ENCODE results near the gene VAT1. TPM values are rescaled to one million over a fixed set of nuclear protein-coding genes. Genes with fewer than 3 reads are reported as not detected.
A peak's percentile ranks its signal among the peaks of the same experiment; 100 is the strongest.

VAT1 gene
- total and polyA plus RNA-seq, 2 of the 13 experiments (the other 11 are each of a cell fraction or from before 2014, with no cell fraction given) = 143 to 205 TPM

DNA sequence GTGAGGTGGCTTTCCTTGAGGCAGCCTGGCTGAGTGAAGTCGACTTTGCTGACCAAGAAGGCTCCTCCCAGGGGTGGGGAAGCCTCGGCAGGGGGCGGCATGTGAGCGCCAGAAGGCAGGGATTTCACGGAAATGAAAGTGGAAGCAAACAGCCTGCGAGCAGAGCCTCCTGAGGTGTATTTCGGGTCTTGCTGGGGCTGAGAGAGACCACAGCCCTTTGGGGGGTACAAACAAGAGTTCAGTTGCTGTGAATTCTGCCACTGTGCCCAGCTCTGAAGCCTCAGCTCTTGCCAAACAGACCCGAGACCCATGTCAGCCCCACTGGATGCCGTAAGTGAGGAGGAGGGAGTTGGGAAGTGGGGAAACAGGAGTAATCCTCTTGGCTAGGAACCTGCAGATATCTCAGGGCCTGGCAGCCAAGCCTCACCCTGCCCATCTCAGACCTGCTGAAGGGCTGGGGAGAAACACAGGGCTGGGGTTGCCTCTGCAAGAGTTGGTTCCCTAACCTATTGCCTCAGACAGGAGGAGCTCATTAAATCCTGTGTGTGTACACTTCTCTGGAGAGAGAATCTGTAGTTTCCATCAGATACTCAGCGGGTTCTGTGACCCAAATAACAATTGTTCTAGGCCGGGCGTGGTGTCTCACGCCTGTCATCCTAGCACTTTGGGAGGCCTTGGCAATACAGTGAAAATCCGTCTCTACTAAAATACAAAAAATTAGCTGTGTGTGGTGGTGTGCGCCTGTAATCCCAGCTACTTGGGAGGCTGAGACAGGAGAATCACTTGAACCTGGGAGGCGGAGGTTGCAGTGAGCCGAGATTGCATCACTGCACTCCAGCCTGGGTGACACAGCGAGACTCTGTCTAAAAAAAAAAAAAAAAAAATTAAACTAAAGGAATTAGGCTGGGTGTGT lies 15.3 kb downstream of the VAT1 start, which contains the start of gene IFI35:
Gene IFI35, plus strand, starts transcription at position 146 of the 913 bp plus-strand sequence. Its CDS starts 164 bp downstream, at position 310.
- Histone ChIP-seq H4K20me1 (ENCODE audit: insufficient read depth, low read length) (peaks cover 4% of the 10 kb centered on the region; the same call in 1 of the 2 replicates), H3K9ac (ENCODE audit: insufficient read depth, low read depth, low read length) (peak within 1 kb of the TSS; percentile 92), H2AFZ (ENCODE audit: low read length) (peak within 1 kb of the TSS; percentile 75), H3K27me3 (ENCODE audit: control insufficient read depth in 1 of 2, insufficient read depth in 2 of 2, low read length in 2 of 2) (no peaks in the 10 kb centered on the region; a peak in 1 of 5 replicates), H3K36me3 (replicated peaks in 1 of 2; ENCODE audit: control insufficient read depth in 1 of 2, insufficient read depth in 2 of 2, low read length in 2 of 2) (peaks cover 5 to 15% of the 10 kb centered on the region in 2 experiments), H3K4me2 (ENCODE audit: low read depth, low read length) (peak within 1 kb of the TSS; percentile 92), H3K4me3 (replicated peaks in 1 of 3; ENCODE audit: insufficient read depth in 1 of 3, low read depth in 2 of 3, low read length in 3 of 3) (peak within 1 kb of the TSS; percentile 71 to 92 (median 88)), H3K27ac (ENCODE audit: extremely low read length, insufficient read depth, low read length) (peak within 1 kb of the TSS; percentile 92), H3K4me1 (ENCODE audit: insufficient read depth, low read length) (peaks cover 81% of the 10 kb centered on the region), H3K9me3 (ENCODE audit: low read length) (no peaks in the 10 kb centered on the region), H3K79me2 (ENCODE audit: insufficient read depth, low read length) (peaks cover 7% of the 10 kb centered on the region)
- in situ Hi-C loops (cut with HindIII; ENCODE audit: extremely low pct_ligation_motif_present, low pct_unique_long_range_greater_than_20kb) (no loop called here), intact Hi-C loops (cut with micrococcal nuclease; ENCODE audit: unreplicated experiment) (loop anchor here (5.0 kb wide), 1 partner anchor 165 kb away; the partner anchor contains the start of gene NBR1)
- FAIRE-seq = peak; percentile 59
- DNase-seq (ENCODE audit: low spot score) = peak; percentile 83
- peak; percentile 78 for ATAC-seq
- TSS peak; percentile 44 for BruUV-seq (replicated peaks)
- ChIA-PET POLR2A (interaction anchor here (0.6 to 8.3 kb wide), 10 partner anchors 9 to 221 kb away, joined by 3 to 162 read pairs (median 4); partner anchors contain the start of genes NBR1, RPL27, TMEM106A and VAT1), CTCF (ENCODE audit: low intra/inter-chr PET ratio, low total read pairs) (no interaction called here)
- WGBS (ENCODE audit: low lambda C conversion rate) = 16% methylated on average over 18 of the region's 18 CpGs
- TF ChIP-seq NCOA2 (CRISPR knock-in tag; IDR thresholded peaks at IDR 0.05) (0 out of 2 replicates have a peak, but pooled peaks have one; percentile 21), ZNF672 (CRISPR knock-in tag; IDR thresholded peaks at IDR 0.05) (no peak), NKX3-1 (CRISPR knock-in tag; IDR thresholded peaks at IDR 0.05) (no peak), ZNF7 (CRISPR knock-in tag; IDR thresholded peaks at IDR 0.05) (no peak), SIX1 (CRISPR knock-in tag; IDR thresholded peaks at IDR 0.05; ENCODE audit: borderline replicate concordance) (0 out of 2 replicates have a peak, but pooled peaks have one; percentile 13), ZNF432 (CRISPR knock-in tag; IDR thresholded peaks at IDR 0.05; ENCODE audit: borderline replicate concordance) (no peak), MXD3 (CRISPR knock-in tag; IDR thresholded peaks at IDR 0.05) (peak; percentile 52), DNMT1 (CRISPR knock-in tag; IDR thresholded peaks at IDR 0.05) (0 out of 2 replicates have a peak, but pooled peaks have one; percentile 60), EHMT2 (IDR thresholded peaks at IDR 0.05; ENCODE audit: borderline replicate concordance, low read depth, low read length) (no peak), ZNF713 (CRISPR knock-in tag; IDR thresholded peaks at IDR 0.05) (no peak), NRL (CRISPR knock-in tag; IDR thresholded peaks at IDR 0.05; ENCODE audit: borderline replicate concordance) (peak; percentile 85), CHD4 (IDR thresholded peaks at IDR 0.05; ENCODE audit: borderline replicate concordance, low read length) (no peak; the same call in 1 of the 2 replicates)
- TF ChIP-seq, protein P1, sequence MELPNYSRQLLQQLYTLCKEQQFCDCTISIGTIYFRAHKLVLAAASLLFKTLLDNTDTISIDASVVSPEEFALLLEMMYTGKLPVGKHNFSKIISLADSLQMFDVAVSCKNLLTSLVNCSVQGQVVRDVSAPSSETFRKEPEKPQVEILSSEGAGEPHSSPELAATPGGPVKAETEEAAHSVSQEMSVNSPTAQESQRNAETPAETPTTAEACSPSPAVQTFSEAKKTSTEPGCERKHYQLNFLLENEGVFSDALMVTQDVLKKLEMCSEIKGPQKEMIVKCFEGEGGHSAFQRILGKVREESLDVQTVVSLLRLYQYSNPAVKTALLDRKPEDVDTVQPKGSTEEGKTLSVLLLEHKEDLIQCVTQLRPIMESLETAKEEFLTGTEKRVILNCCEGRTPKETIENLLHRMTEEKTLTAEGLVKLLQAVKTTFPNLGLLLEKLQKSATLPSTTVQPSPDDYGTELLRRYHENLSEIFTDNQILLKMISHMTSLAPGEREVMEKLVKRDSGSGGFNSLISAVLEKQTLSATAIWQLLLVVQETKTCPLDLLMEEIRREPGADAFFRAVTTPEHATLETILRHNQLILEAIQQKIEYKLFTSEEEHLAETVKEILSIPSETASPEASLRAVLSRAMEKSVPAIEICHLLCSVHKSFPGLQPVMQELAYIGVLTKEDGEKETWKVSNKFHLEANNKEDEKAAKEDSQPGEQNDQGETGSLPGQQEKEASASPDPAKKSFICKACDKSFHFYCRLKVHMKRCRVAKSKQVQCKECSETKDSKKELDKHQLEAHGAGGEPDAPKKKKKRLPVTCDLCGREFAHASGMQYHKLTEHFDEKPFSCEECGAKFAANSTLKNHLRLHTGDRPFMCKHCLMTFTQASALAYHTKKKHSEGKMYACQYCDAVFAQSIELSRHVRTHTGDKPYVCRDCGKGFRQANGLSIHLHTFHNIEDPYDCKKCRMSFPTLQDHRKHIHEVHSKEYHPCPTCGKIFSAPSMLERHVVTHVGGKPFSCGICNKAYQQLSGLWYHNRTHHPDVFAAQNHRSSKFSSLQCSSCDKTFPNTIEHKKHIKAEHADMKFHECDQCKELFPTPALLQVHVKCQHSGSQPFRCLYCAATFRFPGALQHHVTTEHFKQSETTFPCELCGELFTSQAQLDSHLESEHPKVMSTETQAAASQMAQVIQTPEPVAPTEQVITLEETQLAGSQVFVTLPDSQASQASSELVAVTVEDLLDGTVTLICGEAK (IDR thresholded peaks at IDR 0.05) = no peak
- TF ChIP-seq, protein P1 (CRISPR knock-in tag; IDR thresholded peaks at IDR 0.05) = peak; percentile 61; the same call in 1 of the 2 replicates
